Left lung (tissue), 10 donors: ENCODE results near the gene AHDC1. TPM values are rescaled to one million over a fixed set of nuclear protein-coding genes. Genes with fewer than 3 reads are reported as not detected.
"Not testable (repeated sequence)": the region's sequence is repeated elsewhere in the genome, so short reads cannot be mapped to it uniquely, and the experiment has no call there.

ENCODE experiments used
- ATAC-seq: fragments of 200-7000 bp; cut with Tn5 transposase; one replicate; pipeline ENCODE4 v1.9.1; 2020; ENCODE audit warnings: moderate library complexity
- DNase-seq, 4 donors: peaks; one replicate each; pipeline ENCODE4 v3.0.0-alpha.2; 2013 to 2020
- H3K27ac ChIP-seq, 2 donors: fragments of 200-600 bp; sonication (generic) in 1 of 2; one replicate each; pipeline versions ENCODE4 v1.5.0 to v1.8.0; 2020 to 2021
- H3K27me3 ChIP-seq, 2 donors: fragments of 200-600 bp; sonication (generic) in 1 of 2; one replicate each; pipeline versions ENCODE4 v1.5.0 to v1.8.0; 2020 to 2021
- H3K36me3 ChIP-seq, 2 donors: fragments of 200-600 bp; sonication (generic) in 1 of 2; one replicate each; pipeline versions ENCODE4 v1.5.0 to v1.8.0; 2020 to 2021
- H3K4me1 ChIP-seq, 2 donors: fragments of 200-600 bp; one replicate each; pipeline ENCODE4 v1.8.0; 2021
- H3K4me3 ChIP-seq, 2 donors: fragments of 200-600 bp; sonication (generic) in 1 of 2; one replicate each; pipeline versions ENCODE4 v1.5.0 to v1.8.0; 2020 to 2021; ENCODE audit warnings: mild to moderate bottlenecking in 1 of 2
- H3K9me3 ChIP-seq, 2 donors: fragments of 200-600 bp; sonication (generic) in 1 of 2; one replicate each; pipeline versions ENCODE4 v1.5.0 to v1.8.0; 2020 to 2021
- CTCF ChIP-seq, 2 donors: fragments of 200-600 bp; sonication (generic) in 1 of 2; IDR thresholded peaks; one replicate each; pipeline versions ENCODE4 v1.5.0 to v1.8.0; 2021; ENCODE audit warnings: antibody characterized with exemption in 2 of 2
- intact Hi-C, 2 donors: fragments of 100-400 bp; cut with DNase I; formaldehyde crosslinking; loops; one replicate each; pipeline versions ENCODE4 v1.11.2 to v1.14.2; 2022
- polyA plus RNA-seq, 6 donors: library from polyadenylated mRNA; unstranded; fragments of 120-200 nt; gene quantifications; one replicate each; pipeline ENCODE4 v1.2.1, GENCODE V29; 2013; ENCODE audit not compliant: insufficient read length in 6 of 6
- total RNA-seq, 2 donors: library from RNA; stranded (reverse); fragmentation: NEBNext Ultra II Directional; extraction: Animal tissue kit (Norgen Biotek cat#: 25700); gene quantifications; one replicate each; pipeline ENCODE4 v1.2.1, GENCODE V29; 2021
- donor health status: DM: no; HTN: yes; CAD: no.
- donor health status: DM: no; HTN: no; CAD: no.

The AHDC1 gene
- total and polyA plus RNA-seq, 8 donors, result 32.2 to 48.8 (median 41.2) TPM

GRCh38 chr1:27506703-27507102, 97.2 kb downstream of the AHDC1 start:
- H3K9me3 ChIP-seq, result no peaks in the 10 kb centered on the region
- ATAC-seq (no peak), DNase-seq (no peak)
- intact Hi-C loops, result no loop called here
- no peak overlapping the region for H3K27ac ChIP-seq
- H3K36me3 ChIP-seq, result no peaks in the 10 kb centered on the region
- TF ChIP-seq CTCF (IDR thresholded peaks at IDR 0.05), result no peak
- no peaks in the 10 kb centered on the region for H3K27me3 ChIP-seq
- H3K4me1 ChIP-seq, result peaks cover 13% of the 10 kb centered on the region in 2 donors
- H3K4me3 ChIP-seq, result no peak overlapping the region

GRCh38 chr1:27505420-27505680, 98.6 kb downstream of the AHDC1 start:
- intact Hi-C loops, result no loop called here
- DNase-seq (no peak), ATAC-seq (no peak)
- no peaks in the 10 kb centered on the region for H3K9me3 ChIP-seq
- H3K27me3 ChIP-seq, result no peaks in the 10 kb centered on the region
- H3K27ac ChIP-seq, result peak overlapping the region; percentile 77 to 89
- no peak overlapping the region for H3K4me3 ChIP-seq
- TF ChIP-seq CTCF (IDR thresholded peaks at IDR 0.05), result no peak
- peaks cover 13% of the 10 kb centered on the region in 2 donors for H3K4me1 ChIP-seq
- no peaks in the 10 kb centered on the region for H3K36me3 ChIP-seq

- ATAC-seq, result peak; percentile 75
- no peaks in the 10 kb centered on the region for H3K9me3 ChIP-seq
- no peaks in the 10 kb centered on the region for H3K36me3 ChIP-seq
- TF ChIP-seq CTCF (IDR thresholded peaks at IDR 0.05), result no peak
- DNase-seq, result peak in 1 of 4 donors; percentile 83
- H3K27ac ChIP-seq, result peak overlapping the region; percentile 77 to 89
- no peak overlapping the region for H3K4me3 ChIP-seq
- H3K27me3 ChIP-seq, result no peaks in the 10 kb centered on the region
- intact Hi-C loops, result no loop called here
- peaks cover 13% of the 10 kb centered on the region in 2 donors for H3K4me1 ChIP-seq
These were observed 99.1 kb downstream of the AHDC1 start for GRCh38 chr1:27504588-27505419.

- no peak for DNase-seq
- H3K27me3 ChIP-seq, result no peaks in the 10 kb centered on the region
- H3K36me3 ChIP-seq, result no peaks in the 10 kb centered on the region
- peak overlapping the region; percentile 77 to 89 for H3K27ac ChIP-seq
- intact Hi-C loops, result no loop called here
- no peak overlapping the region for H3K4me3 ChIP-seq
- ATAC-seq, result peak; percentile 12
- peaks cover 13% of the 10 kb centered on the region in 2 donors for H3K4me1 ChIP-seq
- no peaks in the 10 kb centered on the region for H3K9me3 ChIP-seq
- no peak for TF ChIP-seq CTCF (IDR thresholded peaks at IDR 0.05)
These were observed 99.9 kb downstream of the AHDC1 start for GRCh38 chr1:27503844-27504587.

- no peak overlapping the region for H3K4me3 ChIP-seq
- no peaks in the 10 kb centered on the region for H3K36me3 ChIP-seq
- ATAC-seq (no peak), DNase-seq (peak in 1 of 4 donors; percentile 14)
- peaks cover 13% of the 10 kb centered on the region in 2 donors for H3K4me1 ChIP-seq
- no peaks in the 10 kb centered on the region for H3K9me3 ChIP-seq
- no peaks in the 10 kb centered on the region for H3K27me3 ChIP-seq
- no peak overlapping the region for H3K27ac ChIP-seq
- TF ChIP-seq CTCF (IDR thresholded peaks at IDR 0.05), result no peak
- intact Hi-C loops, result no loop called here
These were observed 100.9 kb downstream of the AHDC1 start for GRCh38 chr1:27503033-27503432.

- H3K9me3 ChIP-seq, H3K27me3 ChIP-seq, DNase-seq, H3K4me3 ChIP-seq, intact Hi-C loops, ATAC-seq, H3K27ac ChIP-seq, H3K36me3 ChIP-seq: not testable (repeated sequence)
- H3K4me1 ChIP-seq, result peaks cover 13% of the 10 kb centered on the region in 2 donors
These were observed 102.8 kb downstream of the AHDC1 start for GRCh38 chr1:27501159-27501558.
